T47D (cell line): ENCODE results near the gene ASB10.
A peak's percentile ranks its signal among the peaks of the same experiment; 100 is the strongest.

Experiments
- DNase-seq, 2 experiments: peaks; one replicate each; pipeline versions ENCODE4 v3.0.0 to v3.0.0-alpha.2; 2011 to 2012; ENCODE audit warnings: low read depth in 1 of 2, low spot score in 1 of 2
- JUND ChIP-seq: IDR thresholded peaks from 2 replicates; pipeline ENCODE4 v1.6.1; 2012; ENCODE audit warnings: low read depth
- in situ Hi-C: cut with HindIII; loops from 2 replicates; pipeline ENCODE4 v1.10.0; 2016; ENCODE audit warnings: low sequenced_read_pairs, low pct_unique_long_range_greater_than_20kb

Gene ASB10

DNA sequence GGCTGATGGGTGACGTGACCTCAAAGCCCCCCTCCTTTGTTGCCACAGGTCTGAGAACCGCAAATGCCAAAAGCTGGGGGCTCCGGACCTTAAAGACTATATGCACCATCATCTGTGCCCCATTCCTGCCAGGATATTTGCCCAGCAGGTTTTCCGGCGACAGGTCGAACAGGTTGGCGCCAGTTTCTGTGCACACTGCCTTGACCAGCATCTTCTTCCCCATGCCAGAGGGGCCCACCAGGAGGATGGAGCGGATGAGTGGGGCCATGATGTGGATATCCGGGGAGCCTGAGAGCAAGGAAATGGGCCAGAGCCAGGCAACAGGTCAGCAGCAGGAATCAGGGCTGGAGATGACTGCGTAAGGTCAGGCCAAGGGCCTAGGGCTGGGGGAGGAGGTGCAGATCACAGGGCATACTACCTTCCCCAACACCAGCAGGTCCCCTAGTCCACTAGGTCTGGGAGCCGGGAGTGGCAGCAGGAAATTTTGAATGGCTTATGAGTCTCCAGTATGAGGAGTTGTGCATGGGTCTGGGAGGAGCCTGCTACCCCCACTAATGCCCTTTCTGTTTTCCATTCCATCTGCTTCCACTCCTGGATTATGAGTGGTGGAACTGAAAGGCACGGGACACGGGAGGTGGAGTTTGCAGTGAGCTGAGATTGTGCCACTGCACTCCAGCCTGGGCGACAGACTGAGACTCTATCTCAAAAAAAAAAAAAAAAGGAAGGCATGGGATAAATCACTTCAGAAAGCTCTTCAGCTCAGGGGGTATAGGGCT lies 6.3 kb upstream of the ASB10 start:
- TF ChIP-seq JUND: no peak
- DNase-seq: peak in 1 of 2 experiments; percentile 20
- in situ Hi-C loops: no loop called here

- no peak for TF ChIP-seq JUND
- DNase-seq: no peak
- in situ Hi-C loops: no loop called here
Measured at GRCh38 chr7:151192002-151192539, 5.0 kb upstream of the ASB10 start.

- TF ChIP-seq JUND: no peak
- in situ Hi-C loops: no loop called here
Measured at GRCh38 chr7:151191544-151191943, 4.5 kb upstream of the ASB10 start.

DNA sequence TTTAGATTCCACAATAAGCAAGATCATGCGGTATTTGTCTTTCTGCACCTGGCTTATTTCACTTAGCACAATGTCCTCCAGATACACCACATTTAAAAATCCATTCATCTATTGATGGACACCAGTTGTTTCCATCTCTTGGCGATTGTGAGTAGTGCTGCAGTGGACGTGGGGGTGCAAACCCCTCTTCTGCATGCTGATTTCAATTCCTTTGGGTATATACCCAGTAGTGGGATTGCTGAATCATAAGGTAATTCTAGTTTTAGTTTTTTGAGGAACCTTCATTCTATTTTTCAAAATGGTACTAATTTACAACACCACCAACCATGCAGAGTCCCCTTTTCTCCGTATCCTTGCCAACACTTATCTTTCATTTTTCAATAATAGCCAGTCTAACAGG lies 2.0 kb upstream of the ASB10 start:
- in situ Hi-C loops: no loop called here
- no peak for TF ChIP-seq JUND
- DNase-seq: no peak

More at GRCh38 chr7:151191544-151191943, 4.5 kb upstream of the ASB10 start:
- no peak for DNase-seq

GRCh38 chr7:151188252-151188542 lies 1.1 kb upstream of the ASB10 start:
- TF ChIP-seq JUND: no peak
- in situ Hi-C loops: no loop called here
- DNase-seq: no peak

DNA sequence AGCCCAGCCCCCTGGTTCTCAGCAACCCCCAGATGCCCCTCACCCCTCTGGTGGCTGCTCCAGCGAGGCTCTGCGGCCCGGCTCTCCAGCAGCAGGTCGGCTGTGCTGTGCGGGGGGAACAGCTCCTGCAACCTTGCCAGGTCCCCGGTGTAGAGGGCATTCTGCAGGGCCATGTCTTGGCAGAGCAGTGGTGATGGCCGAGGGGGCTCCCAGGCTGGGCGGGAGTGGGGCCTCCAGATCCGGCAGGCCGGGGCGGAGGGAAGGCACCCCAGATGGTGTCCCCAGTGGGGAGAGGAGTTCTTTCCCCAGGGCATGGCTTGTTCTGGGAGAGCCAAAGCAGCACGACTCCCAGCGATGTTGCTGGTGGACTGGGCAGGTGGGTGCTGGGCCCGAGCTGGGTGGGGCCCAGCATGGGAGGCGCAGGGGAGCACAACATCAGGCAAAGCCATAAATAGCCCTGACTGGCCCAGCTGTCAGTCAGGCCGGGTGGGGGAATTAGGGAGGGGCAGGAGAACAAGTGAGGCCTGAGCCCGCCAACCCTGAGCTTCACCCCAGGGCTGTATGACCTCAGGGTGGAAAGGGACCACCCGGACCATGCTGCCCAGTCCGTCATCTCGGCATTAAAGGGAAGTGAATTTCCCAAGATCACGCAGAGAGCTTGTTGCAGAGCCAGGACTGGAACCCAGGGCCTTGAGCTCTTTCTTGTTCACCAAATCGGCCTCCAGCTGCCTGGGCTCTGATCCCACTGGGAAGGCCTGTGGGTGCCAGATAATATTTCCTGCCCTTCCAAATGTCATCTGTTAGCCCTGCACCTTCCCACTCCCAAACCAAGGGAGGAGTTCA lies 580 bp upstream of the ASB10 start:
- no peak for DNase-seq
- in situ Hi-C loops: no loop called here

DNA sequence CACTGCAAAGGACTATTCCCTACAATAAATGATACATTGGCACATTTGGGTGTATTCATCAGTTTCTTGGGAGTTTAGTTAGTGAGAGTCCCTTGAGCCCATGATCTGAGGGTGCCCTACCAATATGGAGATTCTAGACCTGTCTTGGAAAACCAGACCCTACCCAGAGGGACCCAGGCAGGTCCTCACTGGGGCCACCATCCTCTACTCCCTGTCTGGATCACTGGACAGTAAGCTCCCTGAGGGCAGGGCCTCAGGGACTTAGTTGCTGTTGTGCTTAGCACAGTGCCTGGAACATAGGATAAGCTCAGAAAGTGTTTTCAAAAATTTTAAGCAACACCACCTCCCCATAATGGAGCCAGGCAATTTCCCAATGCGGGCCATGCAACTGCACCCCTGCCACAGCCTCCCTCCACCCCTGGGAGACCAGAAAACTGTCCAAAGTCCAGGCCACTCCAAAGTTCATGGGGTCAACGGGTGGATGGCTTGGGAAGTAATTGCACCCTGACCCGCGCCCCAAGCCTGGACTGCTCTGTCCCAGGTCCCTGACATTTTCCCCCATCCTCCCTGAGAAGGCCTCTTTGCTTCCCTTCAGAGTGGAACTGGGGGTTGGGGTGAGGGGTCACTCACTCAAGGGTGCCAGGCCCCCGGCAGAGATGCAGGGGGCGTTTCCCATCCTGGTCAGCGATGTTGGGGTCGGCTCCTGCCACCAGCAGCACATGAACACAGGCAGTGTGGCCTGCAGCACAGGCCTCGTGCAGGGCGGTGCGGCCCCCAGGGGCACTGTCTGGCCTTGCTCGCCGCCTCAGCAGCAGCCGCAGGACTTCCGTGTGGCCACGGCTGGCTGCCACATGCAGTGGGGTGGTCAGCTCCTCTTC lies 1.0 kb downstream of the ASB10 start:
- TF ChIP-seq JUND: no peak
- in situ Hi-C loops: no loop called here
- no peak for DNase-seq

More for the DNA sequence above, 580 bp upstream of the ASB10 start:
- no peak for TF ChIP-seq JUND

DNA sequence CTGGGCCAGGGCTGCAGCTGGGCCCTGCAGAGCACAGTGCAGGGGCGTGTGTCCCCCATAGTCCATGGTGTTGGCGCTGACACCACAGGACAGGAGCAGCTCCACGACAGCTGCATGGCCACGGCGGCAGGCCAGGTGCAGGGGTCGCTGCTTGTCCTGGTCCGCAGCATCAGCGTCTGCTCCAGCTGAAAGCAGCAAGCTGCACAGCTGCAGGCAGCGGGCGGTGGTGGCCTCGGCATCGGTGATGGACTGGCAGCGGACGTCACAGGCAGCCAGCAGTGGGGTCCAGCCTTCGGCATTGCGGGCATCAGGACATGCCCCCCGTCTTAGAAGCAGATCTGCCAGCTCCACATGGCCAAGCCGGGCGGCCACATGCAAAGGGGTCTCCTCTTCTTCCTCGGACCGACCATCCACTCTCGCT lies 6.0 kb downstream of the ASB10 start:
- no peak for TF ChIP-seq JUND
- no peak for DNase-seq
- in situ Hi-C loops: no loop called here

GRCh38 chr7:151179946-151180345 lies 7.1 kb downstream of the ASB10 start:
- in situ Hi-C loops: no loop called here
- no peak for DNase-seq
- no peak for TF ChIP-seq JUND

DNA sequence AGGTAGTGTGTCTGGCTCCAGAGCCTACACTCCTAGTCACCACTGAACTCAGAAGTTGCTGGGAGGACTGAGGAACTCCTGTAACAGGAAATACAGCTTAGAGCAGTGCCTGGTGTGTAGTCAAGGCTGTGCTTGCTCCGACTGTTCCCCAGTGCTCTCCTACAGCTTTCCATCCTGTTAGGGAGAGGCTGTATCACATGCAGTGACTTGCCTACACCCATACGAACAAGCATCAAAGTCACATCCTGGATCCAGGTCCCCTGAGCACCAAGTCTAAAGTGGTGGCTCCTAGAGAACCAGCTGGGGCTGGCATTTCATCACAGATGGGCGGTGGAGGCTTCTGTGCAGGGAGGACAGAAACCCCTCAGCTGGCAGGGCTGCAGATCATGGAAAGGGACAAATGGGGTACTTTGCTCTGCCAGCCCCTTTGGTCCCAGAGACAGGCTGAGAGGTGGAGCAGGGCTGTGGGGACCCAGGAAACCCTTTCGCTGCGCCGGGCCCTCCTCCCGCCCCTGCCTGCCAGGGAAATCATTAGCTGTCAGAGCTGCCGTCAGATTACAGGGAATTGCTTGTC lies 7.7 kb downstream of the ASB10 start:
- TF ChIP-seq JUND: no peak
- in situ Hi-C loops: no loop called here
- DNase-seq: no peak

GRCh38 chr7:151178831-151179230 lies 8.2 kb downstream of the ASB10 start:
- no peak for DNase-seq
- in situ Hi-C loops: no loop called here
- no peak for TF ChIP-seq JUND

DNA sequence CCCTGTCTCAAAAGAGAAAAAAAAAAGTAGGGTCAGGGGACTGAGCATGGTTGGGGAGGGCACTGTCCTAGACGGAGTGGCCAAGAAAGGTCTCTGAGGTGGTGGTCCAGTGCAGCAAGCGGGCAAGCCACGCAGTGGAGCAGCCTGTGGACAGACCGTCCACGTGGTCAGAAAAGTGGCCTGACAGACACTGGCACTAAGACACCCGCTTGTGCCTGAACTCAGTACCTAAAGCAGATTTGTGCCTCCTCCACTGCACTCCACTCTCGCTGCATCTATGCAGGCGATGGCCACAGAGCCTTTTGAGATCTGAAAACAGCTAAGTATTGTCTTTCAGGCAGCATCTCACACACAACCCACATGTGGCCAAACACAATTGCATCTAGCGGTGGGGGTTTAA lies 8.8 kb downstream of the ASB10 start:
- TF ChIP-seq JUND: no peak
- in situ Hi-C loops: no loop called here
- no peak for DNase-seq
